GM19351 (cell line): ENCODE results near the gene CNTNAP5.
"Not testable (repeated sequence)": the region's sequence is repeated elsewhere in the genome, so short reads cannot be mapped to it uniquely, and the experiment has no call there.

ENCODE experiments used
- ATAC-seq: cut with Tn5 transposase; IDR thresholded peaks from one replicate; pipeline ENCODE4 v1.9.1; 2021; ENCODE audit warnings: mild to moderate bottlenecking, moderate library complexity; ENCODE audit not compliant: unreplicated experiment

CNTNAP5 gene

DNA sequence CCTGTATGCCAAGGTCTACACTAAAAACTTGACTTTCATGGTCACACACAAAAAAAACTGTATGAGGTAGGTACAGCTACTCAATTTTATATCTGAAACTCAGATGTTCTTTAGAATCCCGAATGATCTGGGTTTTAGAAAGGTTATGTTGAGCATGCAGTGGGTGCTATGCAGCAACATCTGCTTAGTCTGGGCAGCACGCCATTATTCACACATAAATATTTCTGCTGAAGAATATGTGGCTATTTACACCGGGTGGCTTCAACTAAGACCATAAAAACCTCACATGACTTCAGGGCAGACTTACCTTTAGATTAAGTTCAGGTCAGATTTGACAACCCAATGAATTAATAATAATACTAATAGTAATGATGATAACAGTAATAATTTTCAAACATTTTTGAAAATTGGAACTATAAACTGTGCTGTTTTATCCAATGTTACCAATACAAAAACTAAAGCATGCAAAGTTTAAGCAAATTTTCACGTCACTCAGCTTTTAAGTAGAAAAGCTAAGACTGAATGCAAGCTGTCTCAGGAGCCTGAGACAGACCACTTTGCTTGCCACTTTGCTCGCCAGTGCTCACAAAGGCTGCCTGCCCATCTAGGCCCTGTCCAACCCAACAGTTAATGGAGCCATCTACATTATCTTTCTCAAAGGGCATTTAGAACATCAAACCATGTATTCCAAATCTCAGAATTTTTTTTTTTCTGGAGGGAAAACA lies 292.0 kb downstream of the CNTNAP5 start:
- no peak for ATAC-seq

DNA sequence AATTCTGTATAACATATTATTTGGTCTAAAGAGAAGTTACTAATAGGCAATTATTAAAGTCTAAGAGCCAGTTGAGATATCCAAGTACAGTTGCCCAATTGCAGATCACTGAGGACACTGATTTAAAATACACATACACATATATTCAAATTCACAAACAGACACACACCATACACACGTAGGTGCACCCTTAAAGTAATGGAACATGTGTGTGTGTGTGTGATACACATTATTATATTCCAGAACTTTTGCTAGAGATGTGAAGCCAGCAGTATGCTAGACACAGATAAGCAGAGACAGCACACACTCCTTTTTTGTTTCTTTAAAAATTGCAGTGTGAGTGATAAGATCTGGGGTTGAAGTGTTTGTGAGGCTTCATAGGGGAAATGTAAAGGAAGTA lies 292.5 kb downstream of the CNTNAP5 start:
- ATAC-seq = no peak

DNA sequence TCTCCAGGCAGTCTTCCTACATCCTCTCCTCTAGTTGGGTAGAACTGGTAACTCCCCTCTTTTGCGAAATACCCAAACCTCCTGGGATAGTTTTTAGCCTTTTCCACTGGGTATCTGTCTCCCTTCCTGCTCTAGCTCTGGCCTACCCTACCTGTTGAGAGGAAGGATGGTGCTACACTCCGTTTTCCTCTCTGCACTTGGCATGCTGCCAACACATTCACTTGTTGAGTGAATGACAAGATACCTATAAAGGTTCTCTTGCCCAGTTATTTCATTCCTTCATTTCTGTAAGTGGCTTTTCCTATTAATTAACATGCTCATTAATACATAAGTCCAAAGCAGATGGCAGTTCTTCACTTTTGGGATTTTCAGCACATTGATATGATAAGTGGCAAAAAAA lies 293.8 kb downstream of the CNTNAP5 start:
- ATAC-seq = no peak

DNA sequence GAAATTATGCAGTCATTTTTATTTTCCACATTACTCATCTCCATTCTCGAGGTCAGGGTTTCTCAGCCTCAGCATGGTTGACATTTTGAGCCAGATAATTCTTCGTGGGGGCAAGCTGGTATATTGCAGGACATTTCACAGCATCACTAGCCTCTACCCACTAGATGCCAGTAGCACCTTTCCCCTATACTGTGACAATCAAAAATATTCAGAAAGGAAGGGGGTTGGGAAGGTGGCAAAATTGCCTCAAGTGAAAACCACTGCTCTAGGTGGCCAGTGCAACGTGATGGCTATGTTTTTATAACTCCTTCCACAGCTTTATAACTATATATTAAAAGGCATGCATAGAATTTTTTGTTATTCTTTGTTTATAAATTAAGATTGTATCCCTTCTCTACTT lies 294.5 kb downstream of the CNTNAP5 start:
- no peak for ATAC-seq

DNA sequence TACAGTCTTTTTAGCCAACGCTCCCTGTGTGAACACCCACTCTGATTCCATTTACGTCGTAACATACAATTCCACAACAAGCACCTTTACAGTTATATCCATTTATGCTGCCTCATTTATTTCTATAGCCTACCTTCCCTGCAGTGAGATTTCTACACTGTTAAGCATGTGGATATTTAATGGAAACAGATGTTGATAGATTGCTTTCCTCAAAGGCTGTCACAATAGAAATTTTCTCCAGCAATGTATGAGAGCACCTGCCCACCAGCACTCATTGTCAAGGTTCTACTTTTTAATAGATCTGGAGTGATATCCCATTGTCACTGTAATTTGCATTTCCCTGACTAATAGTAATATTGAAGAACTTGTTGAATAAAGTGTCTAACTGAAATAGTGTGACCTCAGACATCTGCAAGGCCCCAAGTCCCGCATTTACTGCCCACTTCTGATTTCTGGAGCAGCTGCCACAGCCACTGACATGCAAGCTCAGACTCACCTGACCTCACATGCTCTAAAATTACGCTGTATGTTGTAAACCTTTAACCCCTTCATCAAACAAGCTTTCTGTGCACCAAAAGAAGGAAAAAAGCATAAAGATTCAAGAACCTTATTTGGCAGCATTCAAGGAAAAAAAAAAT lies 295.1 kb downstream of the CNTNAP5 start:
- ATAC-seq = no peak

DNA sequence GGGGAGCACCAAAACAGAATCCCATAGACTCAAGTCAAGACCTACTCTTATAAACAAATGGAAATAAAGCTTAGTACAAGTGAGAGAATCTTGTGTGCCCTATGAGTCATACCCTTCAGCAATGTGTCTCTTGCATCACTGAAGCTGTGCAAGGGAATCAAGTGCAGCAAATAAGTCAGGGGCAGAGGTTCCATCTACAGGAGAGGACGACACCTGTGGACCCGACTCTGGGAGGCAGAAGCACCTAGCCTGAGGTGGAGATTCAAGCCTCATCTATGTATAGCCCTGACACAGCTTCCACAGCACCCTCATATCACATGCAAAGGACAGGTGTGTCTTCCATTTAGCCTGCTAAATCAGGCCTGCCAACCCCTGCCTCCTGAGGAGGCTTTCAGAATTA lies 298.2 kb downstream of the CNTNAP5 start:
- ATAC-seq = no peak

DNA sequence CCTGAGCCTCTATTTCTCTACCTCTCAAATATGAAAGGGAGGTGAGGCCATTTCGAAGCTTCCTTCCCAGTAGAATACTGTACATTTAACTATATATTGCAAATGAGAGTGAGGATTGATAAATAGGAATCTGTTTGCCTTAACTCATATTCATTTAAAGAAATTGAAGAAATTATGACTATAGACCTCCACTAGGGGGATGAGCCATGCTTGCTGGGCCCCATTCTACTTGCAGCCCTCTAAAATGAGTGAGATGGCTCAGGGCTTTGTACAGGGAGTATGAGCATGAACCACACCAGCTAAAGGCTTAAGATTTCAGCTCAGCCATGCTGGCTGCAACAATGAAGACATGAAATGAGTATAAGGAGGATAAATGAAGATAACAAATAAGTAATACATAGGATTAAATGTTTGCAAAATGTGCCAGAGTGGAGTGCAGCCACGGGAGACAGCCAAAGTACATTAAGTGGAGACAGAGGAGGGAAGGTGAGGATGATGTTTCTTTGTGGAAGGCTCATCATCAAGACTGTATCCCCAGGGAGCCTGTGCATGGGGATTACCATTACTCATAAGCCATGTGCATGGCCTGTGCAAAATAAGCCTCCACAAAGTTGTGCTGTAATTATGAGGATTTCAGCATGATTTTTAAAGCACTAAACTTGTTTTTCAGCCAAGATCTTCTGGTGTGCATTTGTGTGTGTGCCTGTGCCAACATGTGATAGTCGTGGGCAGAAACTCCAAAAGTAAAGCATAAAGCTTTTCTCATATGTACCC lies 300.8 kb downstream of the CNTNAP5 start:
- no peak for ATAC-seq

DNA sequence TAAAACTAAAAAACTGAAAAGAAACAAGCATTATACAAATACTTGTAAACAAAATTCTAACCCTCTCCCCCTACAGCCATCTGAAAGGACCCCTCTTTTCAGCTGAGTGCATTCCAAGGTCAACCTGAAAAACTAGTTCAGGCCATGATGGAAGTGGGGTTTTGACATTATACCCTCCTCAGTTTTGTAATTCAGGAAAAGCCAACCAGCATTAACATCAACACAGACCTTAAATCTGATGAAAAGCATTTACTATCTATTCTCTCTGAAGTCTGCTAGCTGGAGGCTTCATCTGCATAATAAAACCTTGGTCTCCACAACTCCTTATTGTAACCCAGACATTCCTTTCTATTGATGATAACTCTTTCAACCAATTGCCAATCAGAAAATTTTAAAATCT lies 302.2 kb downstream of the CNTNAP5 start:
- ATAC-seq = no peak

DNA sequence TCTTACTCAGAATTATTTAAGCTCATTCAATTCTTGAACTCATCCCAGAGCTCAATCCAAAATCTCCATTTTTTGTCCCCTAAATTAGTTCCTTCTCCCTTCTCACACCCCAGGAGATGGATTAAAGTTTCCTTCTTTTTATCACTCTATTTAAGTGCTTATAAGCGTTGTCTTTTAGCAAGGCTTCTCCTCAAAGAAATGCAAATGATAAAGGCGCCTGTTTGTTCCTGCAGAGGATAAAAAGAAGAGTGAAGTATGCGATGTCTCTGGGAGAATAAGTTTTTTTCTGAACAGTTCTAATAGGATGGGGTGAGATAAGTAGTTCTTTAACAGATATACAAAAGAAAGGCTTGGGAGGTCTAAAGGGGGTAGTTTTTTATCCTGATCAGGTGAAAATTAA lies 303.3 kb downstream of the CNTNAP5 start:
- ATAC-seq = no peak

DNA sequence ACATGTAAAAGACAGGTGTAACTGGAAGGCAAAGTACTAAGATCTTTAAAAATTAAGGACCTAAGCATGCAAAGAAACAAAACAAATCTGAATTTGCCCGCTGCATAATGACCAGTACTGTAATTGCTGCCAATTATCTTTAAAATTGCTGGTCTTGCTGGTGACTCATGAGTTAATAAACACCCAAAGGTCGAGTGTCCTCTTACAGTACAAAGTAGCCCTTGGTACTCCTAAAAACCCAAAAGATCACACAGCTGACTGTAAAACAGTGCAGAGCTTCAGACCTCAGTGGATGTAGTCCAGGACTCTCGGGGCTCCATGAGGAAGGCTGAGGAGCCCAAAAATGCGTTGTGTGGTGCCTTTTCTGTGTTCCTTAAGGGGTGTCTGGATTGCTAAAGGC lies 308.7 kb downstream of the CNTNAP5 start:
- ATAC-seq = no peak

DNA sequence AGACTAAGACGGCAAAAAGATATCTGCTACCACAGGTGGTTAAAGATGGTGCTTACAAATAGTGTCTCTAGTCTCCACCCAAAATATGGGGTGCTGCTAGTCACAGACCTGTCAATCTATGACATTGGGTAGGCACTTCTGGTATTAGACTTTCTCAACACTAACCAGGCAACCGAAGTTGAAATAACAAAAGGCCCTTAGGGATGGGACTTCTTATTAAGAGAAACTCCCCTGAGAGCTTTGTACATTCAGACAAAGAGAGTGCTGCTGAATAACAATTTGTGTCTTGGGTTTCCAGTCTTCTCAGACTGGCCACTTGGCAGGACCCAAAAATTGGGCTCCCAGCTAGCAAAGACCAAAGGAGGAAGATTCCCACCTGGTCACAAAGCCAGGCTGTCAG lies 310.0 kb downstream of the CNTNAP5 start:
- no peak for ATAC-seq

DNA sequence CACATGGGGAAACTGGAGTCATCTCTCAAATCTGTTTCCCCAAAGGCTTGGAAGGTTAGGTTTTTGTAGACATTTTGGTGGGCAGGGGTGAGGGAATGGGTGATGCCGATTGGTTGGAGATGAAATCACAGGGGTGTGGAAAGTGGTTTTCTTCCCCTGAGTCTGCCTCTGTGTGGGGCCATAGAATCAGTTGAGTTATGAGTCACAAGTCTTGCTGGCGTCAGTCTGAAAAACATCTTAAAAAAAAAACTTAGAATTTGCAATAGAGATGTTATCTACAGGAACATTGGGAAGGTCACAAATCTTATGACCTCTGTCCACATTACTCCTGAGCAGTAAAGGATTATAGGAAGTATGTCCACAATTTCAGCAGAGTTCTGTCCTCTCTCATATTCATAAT lies 314.6 kb downstream of the CNTNAP5 start:
- ATAC-seq = no peak

DNA sequence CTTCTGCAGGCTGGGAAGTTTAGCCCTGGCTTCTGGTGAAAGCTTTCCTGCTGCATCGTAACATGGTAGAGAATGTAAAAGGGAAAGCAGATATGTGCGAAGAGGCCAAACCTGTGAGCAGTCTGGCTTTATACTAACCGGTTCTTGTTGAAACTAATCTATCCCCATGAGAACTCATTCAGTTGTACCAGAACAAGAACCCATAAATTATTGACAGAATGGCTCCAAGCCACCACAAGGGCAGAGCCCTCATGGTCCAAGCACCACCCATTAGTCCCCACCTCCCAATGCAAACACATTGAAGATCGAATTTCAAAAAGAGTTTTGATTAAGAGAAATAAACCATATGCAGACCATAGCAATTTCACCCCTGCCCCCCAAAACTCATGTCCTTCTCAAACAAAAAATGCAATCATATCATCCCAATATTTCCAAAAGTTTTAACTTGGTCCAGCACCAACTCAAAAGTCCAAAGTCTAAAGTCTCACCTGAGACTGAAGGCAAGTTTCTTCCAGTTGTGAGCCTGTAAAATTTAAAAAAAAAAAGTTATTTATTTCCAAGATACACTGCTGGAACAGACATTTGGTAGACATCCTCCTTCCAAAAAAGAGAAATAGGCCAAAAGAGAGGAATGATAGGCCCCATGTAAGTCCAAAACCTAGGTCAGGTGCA lies 318.9 kb downstream of the CNTNAP5 start:
- no peak for ATAC-seq

DNA sequence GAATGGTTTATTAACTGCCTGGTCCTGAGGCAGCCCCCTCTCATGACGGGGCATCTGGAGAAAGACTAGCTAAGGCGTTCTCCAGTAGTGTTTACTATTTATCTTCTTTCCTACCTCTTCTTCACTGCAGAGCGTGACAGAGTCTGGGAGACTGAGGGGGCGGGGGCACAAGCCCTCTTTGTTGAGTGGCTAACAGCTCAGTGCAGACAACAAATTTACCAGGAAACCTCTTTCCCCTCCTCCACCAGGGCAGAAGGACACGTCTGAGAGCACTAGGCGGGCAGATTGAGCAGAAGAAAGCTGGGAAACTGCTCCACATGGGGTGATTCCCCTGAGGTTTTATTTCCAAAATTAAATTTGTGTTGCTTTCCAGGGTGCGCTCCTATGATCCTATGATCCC lies 322.1 kb downstream of the CNTNAP5 start:
- no peak for ATAC-seq

DNA sequence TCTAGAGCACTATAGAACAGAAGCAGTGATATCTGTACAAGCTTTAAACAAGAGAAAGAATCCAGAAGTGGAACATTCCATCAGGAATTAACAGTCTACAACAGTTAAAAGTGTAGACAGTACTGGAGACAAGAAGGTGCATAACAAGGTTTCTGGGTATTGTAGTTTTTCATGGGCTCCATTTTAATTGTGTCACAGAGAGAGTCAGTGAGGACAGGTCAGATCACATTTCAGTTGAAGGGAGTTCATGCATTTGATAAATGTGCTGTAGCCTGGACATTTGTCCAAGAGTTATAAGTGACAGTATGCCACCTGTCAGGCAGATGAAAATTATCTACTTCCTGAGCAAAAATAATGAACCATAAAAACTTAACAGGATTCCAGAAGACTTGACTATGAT lies 328.6 kb downstream of the CNTNAP5 start:
- no peak for ATAC-seq

DNA sequence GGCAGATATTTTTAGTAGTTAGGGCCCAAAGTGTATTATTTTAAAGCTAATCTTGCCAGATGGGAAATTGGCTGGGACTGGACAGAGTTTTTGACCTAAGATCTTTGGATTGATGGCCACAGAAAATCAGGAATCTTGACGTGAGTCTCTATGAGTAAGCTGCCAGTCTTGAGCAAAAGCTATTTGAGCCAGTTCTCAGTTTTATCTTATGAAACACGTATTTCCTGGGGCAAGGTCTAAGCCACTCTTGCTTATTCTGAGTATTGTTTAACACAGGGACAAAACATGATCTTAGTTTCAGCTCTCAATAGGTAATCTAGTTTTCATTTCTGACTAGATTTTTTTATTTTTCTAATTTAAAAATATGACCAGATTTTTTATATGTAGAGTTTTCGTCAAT lies 329.4 kb downstream of the CNTNAP5 start:
- ATAC-seq = no peak

DNA sequence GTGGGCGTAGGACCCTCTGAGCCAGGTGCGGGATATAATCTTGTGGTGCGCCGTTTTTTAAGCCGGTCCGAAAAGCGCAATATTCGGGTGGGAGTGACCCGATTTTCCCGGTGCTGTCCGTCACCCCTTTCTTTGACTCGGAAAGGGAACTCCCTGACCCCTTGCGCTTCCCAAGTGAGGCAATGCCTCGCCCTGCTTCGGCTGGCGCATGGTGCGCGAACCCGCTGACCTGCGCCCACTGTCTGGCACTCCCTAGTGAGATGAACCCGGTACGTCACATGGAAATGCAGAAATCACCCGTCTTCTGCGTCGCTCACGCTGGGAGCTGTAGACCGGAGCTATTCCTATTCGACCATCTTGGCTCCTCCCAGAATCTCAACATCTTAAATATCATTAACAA lies 336.9 kb downstream of the CNTNAP5 start:
- ATAC-seq = not testable (repeated sequence)

DNA sequence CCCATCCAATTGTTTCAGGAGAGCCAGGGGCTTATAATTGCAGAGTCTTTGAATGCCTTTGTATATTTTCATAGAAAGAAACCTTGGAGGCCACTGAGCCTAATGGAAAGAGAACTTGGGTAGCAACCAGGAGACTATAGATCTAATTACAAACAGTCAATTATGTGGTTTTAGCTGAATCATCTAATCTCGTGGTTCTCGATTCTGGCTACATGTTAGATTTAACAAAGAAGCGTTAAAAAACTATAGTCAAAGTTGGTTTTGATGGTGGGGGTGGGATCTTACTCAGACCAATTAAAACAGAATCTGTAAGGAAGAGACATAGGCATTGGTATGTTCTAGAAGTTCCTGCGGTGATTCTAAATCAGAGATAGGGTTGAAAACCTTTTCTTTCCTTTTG lies 344.1 kb downstream of the CNTNAP5 start:
- no peak for ATAC-seq

DNA sequence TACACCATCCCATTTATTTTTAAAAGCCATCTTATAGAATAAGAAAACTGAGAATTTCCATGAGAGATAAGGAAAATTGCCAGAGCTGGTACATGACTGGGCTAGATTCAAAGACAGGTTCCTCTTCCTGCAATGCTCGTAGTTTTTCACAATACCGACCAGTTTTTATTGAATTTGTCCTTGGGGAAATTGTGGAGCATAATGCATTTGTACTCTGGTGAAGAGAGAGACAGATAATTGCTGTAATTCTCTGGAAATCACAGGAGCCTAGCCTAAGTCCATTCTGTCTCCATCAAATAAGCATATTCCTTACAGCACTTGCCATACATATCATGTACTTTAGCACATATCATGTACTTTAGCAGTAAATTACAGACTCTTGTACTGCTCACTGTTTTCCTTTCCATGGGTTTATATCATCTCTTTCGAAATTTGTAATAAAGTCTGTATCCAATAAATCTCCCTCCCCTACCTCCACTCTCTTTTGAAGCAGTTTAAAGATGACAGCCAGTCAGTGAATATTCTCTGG lies 355.2 kb downstream of the CNTNAP5 start:
- no peak for ATAC-seq

DNA sequence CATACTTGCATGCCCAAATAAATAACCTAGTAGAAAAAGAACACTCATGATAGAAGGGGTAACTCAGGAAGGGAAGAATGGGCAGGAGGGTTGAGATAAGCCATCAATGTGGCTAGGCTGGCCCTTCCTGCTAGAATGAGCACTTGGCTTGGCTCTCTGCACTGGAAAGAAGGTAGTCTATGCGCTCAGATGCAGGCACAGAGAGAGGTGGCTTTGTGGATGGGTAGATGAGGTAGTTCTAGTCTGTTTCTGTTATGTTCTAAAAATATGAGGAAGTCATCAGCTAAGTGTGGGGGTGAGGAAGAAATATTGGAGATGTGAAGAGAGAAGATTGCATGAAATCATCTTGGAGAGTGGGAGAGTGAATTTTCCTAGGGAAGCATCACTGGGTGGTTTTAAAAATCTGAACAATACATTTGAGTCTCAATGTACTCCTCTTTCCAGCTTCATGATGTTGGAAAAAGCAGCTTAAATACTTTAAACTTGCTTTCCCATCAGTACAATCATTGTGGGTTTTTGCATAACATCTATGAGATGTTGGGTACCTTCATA lies 357.1 kb downstream of the CNTNAP5 start:
- no peak for ATAC-seq

DNA sequence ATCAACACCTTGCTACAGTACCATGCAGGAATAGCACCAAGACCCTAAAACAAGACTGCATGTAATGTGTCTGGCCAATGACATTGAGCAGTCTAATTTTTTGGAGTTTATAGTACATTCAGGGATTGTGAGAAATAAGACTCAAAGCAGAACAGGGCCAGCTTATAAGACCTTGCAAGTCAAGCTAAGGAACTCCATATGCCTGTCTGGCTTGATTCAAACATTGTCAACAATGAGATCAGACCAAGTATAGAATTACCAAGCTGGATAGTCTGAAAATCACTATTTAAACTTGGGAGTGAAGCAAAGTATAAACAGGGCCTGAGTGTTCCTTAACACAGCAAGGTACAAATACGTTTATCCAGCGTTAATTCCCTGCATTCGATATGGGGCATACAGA lies 370.9 kb downstream of the CNTNAP5 start:
- no peak for ATAC-seq
